GM18517 (cell line): ENCODE results near the gene SMAD3.
"Not testable (repeated sequence)": the region's sequence is repeated elsewhere in the genome, so short reads cannot be mapped to it uniquely, and the experiment has no call there.

Source experiments
- ATAC-seq: cut with Tn5 transposase; IDR thresholded peaks from one replicate; pipeline ENCODE4 v1.9.1; 2021; ENCODE audit warnings: mild to moderate bottlenecking, moderate library complexity; ENCODE audit not compliant: unreplicated experiment

Gene SMAD3

DNA sequence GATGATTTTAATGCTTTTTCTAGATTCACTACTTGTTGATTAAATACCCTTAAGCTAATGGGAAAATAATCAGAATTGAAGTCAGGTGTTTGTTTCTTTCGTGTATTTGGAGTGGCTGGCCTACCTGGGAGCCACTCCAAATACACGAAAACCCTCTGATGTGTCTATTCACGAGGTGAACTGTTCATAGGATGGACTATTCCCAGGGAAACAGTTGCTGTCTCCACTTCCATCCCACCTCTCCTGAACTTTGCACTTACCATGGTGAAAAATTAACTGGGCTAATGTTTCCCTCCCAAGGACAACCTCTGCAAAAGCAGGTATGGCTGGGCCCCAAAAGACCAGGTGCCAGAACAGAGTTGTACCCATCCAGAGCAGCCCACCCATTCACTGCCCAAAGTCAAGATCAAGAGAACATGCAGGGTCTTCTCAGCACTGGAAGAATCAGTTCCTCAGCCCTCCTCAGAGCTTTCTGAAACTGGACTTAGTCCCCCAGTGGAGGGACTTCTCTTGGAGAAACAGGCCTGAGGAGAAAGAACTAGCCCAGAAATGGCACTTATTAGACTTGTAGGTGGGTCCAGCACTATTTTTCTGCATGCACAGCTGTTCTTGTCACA is 2.9 kb upstream of the SMAD3 start:
- ATAC-seq, result no peak

DNA sequence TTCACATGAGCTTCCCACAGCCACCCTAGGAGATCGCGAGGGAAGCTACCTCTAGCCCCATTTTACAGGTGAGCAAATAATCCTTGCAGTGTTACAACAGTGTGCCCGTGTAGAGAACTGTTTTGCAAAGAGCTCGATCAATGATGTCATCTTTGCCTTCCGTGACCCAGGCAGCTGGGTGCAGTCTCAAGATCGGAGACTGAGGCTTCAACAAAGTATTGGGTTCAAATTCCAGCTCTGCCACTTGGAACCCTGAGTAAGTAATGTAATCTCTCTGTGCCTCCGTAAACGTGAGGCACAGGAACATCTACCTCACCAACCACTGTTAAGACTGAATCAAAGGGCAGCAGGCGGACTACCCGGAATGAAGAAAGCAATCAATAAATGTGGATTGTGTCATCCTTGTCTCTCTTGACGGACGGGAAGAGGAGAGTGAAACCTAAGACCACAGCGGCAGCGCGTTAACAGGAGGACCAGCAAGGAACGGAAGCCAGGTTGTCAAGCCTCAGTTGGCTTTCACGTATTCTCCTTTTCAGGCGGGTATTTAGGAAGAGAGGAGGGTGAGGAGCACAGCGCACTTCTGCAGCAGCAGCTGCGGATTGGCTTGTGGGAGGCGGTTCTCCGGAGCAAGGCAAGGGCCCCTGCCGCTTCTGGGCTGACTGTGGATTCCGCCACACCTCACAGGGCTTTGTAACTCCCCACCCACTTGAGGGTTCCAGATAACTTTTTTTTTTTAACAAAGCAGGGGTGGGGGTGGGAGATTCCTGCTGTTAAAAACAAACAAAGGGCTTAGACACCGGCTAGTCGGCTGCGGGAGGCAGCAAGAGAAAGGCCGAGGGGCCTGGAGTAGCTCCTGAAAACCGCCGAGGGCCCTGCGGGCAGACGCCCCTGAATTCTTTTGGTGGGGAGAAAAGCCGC is 1.5 kb upstream of the SMAD3 start:
- ATAC-seq, result no peak

DNA sequence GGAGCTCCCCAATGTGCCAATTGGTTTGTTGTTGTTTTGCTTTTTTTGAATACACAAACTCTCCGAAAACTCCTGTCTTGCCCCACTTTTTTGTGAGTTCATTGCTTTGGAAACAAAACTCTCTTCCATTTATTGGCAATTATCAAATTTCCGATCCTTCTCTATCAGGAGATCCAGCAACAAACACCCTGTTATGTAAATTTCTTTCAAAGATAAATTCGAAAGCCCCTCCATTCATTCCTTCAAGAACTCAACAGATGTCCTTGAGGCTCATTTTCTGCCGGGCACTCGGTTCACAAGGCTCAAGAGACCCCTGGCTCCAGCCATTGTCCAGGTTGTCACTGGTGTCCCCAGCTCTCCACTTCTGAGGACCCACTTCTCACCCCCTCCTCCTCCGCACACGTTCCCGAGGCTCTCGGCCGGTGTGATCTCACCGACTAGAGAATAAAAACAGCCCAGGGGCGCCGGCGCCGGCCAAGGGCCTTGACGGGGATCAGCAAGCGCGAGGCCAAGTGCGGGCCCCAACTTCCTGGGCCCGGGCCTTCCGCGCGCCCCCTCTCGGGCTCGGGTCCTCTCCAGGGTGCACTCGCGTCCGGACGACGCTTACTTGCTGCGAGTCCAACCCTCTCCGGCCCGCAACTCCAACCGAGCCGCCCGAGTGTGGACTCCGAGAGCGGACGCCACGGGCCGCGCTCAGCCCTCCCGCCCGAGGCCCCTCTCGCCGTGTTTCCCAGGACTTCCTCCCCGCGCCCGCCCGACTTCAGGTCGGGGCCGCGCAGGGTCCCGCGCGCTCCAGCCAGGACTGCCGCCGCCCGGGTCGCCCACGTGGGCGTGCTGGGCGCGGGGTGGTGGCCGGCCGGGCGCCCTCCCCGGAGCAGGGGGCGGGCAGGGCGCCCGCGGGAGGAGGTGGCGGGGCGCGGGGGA is 533 bp upstream of the SMAD3 start:
- ATAC-seq, result peak; percentile 30

DNA sequence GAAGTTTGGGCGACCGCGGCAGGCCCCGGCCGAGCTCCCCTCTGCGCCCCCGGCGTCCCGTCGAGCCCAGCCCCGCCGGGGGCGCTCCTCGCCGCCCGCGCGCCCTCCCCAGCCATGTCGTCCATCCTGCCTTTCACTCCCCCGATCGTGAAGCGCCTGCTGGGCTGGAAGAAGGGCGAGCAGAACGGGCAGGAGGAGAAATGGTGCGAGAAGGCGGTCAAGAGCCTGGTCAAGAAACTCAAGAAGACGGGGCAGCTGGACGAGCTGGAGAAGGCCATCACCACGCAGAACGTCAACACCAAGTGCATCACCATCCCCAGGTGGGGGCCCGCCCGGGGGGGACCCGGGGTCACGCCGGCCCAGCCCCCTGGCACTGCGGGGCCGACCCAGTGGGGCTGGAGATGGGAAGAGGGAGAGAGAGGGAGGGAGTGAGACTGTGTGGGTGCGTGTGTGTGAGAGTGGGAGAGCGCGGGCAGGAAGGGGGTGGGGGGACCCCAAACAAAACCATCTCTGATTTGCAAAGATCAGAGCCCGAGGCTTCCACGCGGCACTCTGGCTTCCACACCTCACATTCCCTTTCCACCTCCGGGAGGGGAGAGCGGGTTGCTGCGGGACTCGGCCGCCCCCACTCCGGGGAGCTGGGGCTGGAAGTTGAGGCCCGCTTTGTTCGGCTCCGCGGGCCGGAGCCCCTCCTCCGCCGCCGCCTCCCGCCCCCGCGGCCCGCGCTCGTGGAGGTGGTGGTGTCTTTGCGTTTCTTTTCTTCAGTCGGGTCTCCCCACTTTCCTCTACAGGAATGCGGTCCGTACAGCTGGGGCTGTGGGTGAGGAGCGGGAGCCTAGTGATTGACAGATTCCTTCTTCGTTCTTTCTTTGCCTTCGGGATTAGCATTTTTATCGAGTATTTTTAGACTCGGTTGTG is 898 bp downstream of the SMAD3 start:
- ATAC-seq, result no peak

DNA sequence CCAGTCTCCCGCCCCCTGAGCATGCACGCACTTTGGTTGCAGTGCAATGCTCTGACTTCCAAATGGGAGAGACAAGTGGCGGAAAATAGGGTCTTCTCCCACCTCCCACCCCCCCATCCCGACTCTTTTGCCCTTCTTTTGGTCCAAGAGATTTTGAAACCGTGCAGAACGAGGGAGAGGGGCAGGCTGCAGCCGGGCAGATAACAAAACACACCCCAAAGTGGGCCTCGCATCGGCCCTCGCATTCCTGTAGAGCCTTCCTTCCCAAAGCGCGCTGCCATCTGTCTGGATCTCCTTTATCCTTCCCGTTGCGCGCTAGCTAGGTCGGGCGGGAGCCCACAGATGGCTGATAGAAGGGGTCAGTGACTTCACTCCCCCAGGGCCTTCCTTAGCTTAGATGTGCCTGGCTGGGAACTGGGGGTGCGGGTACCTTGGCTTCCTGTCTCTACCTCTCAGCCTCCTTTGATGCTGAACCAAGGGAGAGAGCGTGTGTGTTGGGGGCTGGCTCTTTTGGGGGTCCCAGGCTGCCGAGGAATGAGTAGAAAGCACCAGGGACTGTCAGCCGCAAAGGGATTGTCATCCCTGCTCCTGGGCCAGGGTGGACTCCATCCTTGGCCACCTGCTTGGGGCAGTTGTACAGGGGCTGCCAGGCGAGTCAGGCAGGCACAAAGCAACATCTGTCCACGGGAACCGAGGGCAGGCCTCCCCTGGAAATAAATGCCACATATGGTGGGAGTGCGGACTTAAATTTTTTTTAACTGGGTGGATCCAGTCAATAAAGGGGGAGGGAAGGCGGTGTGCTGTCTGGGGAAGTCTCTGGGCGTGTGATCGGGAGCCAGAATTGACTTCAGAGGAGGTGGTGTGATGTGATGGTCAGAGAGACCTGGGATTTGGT is 1.8 kb downstream of the SMAD3 start:
- no peak for ATAC-seq

DNA sequence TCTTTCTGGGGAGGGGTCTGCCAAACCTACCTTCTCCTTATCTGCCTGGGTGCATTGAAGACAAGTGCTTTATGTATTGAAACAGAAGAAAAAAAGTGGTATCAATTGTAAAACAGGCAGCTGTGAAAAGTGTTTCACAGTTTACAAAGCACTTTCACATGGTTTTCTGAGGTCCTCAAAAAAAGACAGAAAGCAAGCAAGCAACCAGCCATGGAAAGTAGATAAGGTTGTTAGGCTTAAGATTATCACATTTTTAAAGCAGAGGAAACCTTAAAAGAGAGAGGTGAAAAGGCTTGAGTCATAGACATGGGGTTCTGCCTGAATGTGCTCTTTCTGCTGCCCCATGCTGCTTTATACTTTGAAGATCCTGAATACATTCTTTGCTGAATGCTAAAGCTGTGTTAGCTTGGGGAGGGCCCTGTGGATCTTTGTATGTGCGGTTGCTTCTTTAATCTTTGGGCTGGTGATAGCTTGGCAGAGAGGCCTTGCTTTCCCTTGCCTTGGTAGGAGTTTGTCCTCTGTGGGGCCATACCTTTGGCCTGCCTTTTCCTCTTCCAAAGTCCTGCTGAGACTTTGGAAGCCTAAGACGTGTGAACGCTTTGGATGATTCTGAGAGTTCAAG is 2.6 kb downstream of the SMAD3 start:
- ATAC-seq, result no peak

DNA sequence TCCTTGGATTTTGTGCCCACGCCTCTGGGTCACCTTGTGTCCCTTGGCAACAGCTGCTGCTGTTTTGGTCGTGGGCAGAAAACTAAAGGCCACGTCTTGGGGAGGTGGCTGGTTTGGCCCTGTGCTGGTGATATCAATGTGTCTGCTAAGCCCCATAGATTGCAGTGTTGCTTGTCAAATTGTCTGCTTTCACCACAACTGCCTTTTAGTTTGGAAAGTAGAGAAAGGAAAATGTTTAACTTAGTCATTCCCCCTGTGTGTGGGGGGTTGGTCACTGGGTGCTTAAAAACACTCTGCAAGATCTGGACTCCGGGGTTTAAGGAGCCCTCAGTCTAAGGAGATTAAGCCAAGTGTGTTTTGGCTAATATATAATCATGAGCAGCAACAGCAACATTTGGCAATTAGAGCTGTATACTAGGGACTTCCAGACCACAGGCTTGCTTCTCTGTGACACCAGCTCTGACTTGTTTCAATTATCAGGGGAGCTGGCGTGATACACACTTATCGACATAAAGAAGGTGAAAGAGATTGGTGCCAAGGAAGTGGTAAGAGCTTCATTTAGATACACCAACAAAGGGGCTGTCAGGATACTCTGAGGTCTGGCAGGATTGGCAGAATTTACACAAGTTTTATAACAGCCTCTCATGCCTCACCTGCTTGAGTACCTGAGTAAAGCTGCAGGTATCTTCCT is 3.5 kb downstream of the SMAD3 start:
- no peak for ATAC-seq

DNA sequence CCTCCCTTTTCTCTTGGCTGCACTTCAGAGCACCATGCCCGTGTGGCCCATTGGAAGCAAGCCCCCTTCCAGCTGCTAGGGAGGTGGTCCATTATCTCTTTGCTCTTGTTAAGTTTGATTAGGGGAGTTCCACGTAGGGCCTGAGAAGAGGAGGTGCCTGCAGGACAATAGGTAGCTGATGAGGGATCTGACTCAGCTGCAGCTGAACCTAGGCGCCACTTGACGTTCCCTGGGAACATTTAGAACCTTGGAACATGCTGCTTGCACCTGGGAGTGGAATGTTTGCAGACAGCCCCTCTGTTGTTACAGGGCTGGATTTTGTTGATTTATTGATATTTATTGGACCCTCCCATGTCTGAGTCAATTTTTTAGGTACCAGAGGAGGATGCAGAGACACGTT is 4.7 kb downstream of the SMAD3 start:
- ATAC-seq, result no peak

DNA sequence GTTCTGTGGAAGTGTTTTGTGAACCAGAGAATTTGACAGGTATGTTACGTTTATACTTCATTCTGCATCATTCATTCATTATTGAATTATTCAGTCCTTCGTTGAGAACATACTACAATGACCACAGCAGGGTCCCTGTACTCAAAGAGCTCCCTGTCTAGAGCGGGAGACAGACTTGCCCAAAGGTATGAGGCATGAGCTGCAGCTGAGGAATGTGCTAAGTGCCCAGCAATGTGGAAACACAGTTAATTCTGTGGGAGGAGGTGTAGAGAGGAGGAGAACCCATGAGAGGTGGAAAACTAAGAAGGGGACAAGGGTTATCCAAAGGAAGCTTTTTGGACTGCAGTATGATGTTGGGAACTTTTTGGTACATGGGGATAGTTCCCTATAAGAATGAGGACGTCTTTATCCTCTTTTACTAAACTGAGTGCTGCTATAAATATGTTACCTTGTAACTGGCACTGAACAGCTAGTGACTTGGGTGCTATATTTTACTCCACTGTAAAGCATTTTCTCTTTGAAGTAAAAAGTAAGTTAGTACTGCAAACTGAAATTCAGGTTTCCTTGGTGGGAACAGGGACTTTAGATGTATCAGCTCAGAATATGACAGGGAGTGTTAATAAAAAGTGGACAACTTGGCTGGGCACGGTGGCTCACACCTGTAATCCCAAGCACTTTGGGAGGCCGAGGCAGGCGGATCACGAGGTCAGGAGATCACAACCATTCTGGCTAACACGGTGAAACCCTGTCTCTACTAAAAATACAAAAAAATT is 5.7 kb downstream of the SMAD3 start:
- ATAC-seq, result no peak

DNA sequence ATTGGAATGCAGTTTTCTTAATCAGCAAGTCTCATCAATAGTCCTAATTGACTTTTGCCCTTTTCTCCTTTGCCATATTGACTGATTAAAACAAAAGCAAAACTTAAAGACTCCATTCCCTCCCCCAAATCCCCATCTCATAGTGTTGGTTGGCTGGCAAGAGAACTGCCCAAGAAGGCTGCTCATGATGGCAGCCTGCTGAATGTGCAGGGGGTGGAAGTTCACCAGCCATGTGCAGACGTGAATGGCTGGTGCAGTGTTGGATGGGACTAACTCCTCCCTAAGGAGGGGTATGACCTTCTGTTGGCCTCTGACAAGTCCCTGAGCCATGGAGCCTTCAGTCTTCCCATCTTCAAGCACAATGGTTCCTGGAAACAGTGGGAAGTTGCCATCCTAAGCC is 7.0 kb downstream of the SMAD3 start:
- no peak for ATAC-seq

DNA sequence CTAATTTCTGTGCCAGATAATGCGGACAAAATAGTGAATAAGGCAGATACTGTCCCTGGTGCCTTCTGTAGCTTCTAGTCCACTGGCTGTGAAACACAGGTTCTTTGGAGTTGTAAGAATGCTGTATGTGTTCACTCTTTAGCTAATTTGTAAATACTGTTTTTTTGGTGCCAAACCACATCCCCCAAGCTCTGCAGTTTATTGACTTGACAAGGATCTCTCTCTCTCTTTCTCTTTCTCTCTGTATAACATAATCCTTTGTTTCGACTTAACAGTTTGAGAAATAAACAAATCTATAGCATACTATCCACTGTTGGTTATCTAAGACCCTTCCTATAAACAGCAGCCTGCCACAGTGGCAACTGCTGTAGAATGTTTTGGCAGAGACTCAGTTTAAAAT is 7.6 kb downstream of the SMAD3 start:
- ATAC-seq, result no peak

DNA sequence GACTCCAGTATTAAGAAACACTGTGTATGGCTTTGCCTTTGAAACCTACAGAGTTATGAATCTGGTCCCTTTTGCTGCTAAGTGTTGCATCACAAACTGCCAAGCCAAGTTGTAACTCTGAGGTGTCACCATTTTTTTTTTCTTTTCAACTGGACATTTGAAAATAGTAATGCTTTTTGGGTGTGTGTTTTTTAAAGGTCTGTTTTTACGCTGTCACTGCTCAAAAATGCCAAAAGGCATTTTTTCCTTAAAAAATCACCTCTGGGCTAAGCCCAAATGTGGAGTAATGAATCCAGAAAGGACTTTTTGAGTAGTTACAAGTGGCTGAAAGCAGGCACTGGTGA is 9.5 kb downstream of the SMAD3 start:
- ATAC-seq, result no peak

DNA sequence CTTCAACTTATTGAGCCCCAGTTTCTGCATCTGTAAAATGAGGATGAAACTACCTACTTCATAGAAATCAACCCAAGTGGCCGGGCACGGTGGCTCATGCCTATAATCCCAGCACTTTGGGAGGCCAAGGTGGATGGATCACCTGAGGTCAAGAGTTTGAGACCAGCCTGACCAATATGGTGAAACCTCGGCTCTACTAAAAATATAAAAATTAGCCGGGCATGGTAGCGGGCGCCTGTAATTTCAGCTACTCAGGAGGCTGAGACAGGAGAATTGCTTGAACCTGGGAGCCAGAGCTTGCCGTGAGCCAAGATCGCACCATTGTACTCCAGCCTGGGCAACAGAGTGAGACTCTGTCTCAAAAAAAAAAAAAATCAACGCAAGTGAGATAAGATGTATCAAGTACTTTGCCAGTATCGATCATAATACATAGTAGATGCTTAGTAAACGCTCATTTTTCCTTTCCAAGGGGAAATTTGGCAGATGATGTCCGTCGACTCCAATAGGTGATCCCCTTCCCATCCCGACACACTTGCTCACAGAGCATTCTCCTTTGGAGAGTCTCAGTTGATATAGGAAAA is 10.2 kb downstream of the SMAD3 start:
- not testable (repeated sequence) for ATAC-seq

DNA sequence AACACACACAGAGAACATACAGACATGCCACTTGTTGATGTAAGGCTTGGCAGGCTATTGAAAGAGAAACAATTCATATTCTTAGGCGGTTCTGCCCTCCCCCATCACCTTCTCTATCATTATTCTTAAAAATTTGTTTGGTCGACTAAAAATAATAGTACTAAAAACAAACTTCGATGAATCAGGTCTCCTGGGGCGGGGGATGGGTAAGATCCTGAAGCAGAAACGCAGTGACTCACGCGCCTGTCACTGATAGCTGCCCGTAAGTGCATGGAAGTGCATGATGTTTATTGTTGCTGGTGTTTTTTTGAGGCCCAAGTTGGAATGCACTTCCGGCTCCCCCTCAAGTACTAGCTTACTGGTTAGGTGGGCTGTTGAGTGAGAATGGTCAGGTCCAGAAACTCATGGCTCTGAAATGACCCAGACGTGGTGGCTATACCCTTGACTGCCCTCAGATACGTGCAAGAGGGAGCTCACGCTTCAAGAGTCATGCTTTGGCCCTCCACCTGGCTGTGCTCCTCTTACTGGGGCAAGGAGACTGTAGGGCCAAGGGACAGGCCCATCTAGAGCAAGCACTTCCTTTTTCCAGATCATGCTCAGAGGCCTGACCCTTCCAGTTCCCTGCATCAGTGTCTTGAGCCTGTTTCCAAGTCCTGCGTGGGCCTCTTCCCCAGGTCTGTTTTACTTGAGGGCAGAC is 10.9 kb downstream of the SMAD3 start:
- ATAC-seq, result no peak

DNA sequence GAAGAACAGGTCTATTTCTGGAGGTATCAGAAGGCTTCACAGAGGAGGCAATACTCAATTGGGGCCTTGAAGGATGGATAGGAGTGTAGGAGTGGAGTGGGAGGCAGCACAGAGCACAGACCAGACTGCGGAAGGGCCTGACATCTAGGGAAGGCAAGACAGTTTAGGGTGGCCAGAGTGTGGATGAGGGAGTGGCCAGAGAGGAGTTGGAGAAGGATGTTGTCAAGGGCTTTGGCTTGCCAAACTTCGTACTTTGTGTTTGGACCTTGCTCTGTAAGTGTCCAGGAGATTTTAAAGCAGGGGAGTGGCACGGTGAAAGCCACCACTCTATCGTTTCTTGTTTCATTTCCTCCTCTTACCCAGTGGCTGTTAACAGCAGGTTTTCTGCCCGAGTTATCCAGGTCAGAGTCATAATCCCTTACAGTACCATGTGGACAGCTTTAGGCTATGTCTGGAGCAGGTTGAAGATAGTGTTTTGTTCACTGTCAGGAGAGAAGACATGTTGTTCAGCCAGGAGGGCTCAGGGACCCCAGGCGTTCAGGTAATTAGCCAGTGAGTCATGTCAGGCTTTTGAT is 12.3 kb downstream of the SMAD3 start:
- no peak for ATAC-seq

DNA sequence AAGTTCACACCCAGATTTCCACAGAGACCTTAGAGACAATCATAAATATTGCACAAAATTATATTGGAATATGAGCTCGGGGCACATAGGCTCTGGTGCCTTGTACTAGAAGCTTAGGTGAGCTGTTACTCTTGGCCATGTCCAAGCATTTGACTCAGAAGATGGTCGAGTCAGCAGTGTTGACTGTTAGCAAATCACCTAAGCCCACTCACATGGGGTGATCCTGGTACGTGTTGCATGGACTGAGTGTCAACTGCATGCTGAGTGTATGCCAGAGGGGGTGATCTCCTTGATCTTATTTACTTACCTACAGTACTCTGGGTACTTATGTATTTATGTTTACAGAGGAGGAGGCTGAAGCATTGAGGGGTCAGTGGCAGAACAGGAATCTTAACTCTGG is 14.0 kb downstream of the SMAD3 start:
- ATAC-seq, result no peak
